Adipocyte (in vitro differentiated cells): ENCODE measurements around the gene WDR59.
"Not testable (repeated sequence)": the region's sequence is repeated elsewhere in the genome, so short reads cannot be mapped to it uniquely, and the experiment has no call there.

Experiments used
- DNase-seq: peaks from one replicate; pipeline ENCODE4 v3.0.0-alpha.2; 2015; ENCODE audit warnings: low read depth
- H3K27me3 ChIP-seq: replicated peaks from 2 replicates; pipeline ENCODE4 v1.7.0; 2013; ENCODE audit warnings: mild to moderate bottlenecking, low read length, moderate library complexity; ENCODE audit not compliant: control insufficient read depth, insufficient read depth
- H3K36me3 ChIP-seq: 2 replicates; pipeline ENCODE4 v1.7.0; 2013; ENCODE audit warnings: low read length, mild to moderate bottlenecking, moderate library complexity; ENCODE audit not compliant: control insufficient read depth, insufficient read depth, severe bottlenecking
- H3K4me1 ChIP-seq: 2 replicates; pipeline ENCODE4 v1.7.0; 2013; ENCODE audit warnings: mild to moderate bottlenecking, low read length, moderate library complexity; ENCODE audit not compliant: control insufficient read depth, insufficient read depth
- H3K4me3 ChIP-seq: 2 replicates; pipeline ENCODE4 v1.7.0; 2013; ENCODE audit warnings: mild to moderate bottlenecking, low read length, moderate library complexity
- H3K9ac ChIP-seq: 2 replicates; pipeline ENCODE4 v1.7.0; 2013; ENCODE audit warnings: mild to moderate bottlenecking, low read length, moderate library complexity
- H3K9me3 ChIP-seq: 2 replicates; pipeline ENCODE4 v1.7.0; 2013; ENCODE audit warnings: mild to moderate bottlenecking, low read length, moderate library complexity; ENCODE audit not compliant: control insufficient read depth

The WDR59 gene

GRCh38 chr16:74997042-74997491 is 12.1 kb upstream of the WDR59 start:
- Histone ChIP-seq H3K27me3 (no peaks in the 10 kb centered on the region), H3K9me3 (no peaks in the 10 kb centered on the region), H3K9ac (no peak overlapping the region), H3K36me3 (no peaks in the 10 kb centered on the region), H3K4me1 (peaks cover 25% of the 10 kb centered on the region), H3K4me3 (no peak overlapping the region)
- DNase-seq, result no peak

DNA sequence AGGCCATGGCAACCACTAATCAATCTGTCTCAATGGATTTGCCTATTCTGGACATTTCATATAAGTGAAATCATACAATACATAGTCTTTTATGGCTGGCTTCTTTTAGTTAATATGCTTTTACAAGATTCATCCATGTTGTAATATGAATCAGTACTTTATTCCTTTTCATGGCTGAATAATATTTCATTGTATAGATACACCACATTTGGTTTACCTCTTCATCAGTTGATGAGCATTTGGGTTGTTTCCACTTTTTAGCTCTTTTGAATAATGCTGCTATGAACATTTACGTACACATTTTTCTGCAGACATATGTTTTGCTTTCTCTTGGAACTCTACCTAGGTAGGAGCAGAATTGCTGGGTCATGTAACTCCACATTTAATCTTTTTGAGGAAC is 11.1 kb upstream of the WDR59 start:
- H3K9ac ChIP-seq, result no peak overlapping the region
- no peaks in the 10 kb centered on the region for H3K9me3 ChIP-seq
- no peaks in the 10 kb centered on the region for H3K36me3 ChIP-seq
- H3K27me3 ChIP-seq, result no peaks in the 10 kb centered on the region
- H3K4me3 ChIP-seq, result no peak overlapping the region
- DNase-seq, result no peak
- peaks cover 19% of the 10 kb centered on the region for H3K4me1 ChIP-seq

GRCh38 chr16:74991593-74992403 is 6.9 kb upstream of the WDR59 start:
- H3K4me3 ChIP-seq, result no peak overlapping the region
- H3K36me3 ChIP-seq, result no peaks in the 10 kb centered on the region
- H3K9me3 ChIP-seq, result no peaks in the 10 kb centered on the region
- no peak overlapping the region for H3K9ac ChIP-seq
- DNase-seq, result no peak
- H3K4me1 ChIP-seq, result peaks cover 10% of the 10 kb centered on the region
- no peaks in the 10 kb centered on the region for H3K27me3 ChIP-seq

DNA sequence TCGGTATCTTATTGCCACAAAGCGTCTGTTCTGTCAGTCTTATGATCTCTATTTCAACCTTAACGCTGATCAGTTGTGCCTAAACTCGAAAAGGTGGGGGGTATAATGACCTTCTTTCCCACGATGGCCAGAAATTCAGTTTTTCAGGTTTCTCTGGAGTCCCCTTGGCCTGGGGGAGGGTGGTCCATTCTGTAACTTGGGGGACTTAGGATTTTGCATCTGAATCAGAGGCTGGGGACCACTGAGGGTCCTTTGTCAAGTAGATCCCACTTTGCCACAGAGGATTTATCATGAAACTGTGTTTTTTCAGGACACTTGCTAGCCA is 6.3 kb upstream of the WDR59 start:
- Histone ChIP-seq H3K9ac (no peak overlapping the region), H3K36me3 (no peaks in the 10 kb centered on the region), H3K4me1 (peaks cover 10% of the 10 kb centered on the region), H3K27me3 (no peaks in the 10 kb centered on the region), H3K9me3 (no peaks in the 10 kb centered on the region), H3K4me3 (no peak overlapping the region)
- DNase-seq, result no peak

DNA sequence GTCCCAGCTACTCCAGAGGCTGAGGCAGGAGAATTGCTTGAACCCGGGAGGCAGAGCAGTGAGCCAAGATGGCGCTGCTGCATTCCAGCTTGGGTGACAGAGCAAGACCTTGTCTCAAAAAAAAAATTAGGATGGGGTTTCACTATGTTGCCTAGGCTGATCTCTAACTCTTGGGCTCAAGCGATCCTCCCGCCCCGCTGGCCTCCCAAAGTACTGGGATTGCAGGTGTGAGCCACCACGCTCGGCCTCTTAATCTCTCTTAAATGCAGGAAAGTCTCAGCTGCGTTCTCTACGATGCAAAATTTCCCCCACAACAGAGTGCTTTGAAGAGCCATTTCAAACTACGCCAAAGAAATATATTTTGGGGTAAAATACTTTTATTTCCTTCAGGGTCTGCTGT is 5.9 kb upstream of the WDR59 start:
- Histone ChIP-seq H3K36me3 (no peaks in the 10 kb centered on the region), H3K27me3 (no peaks in the 10 kb centered on the region), H3K9ac (no peak overlapping the region), H3K4me3 (no peak overlapping the region), H3K9me3 (no peaks in the 10 kb centered on the region), H3K4me1 (peaks cover 10% of the 10 kb centered on the region)
- DNase-seq, result no peak

- not testable (repeated sequence) for H3K27me3 ChIP-seq, H3K9ac ChIP-seq, H3K9me3 ChIP-seq, H3K4me3 ChIP-seq, H3K36me3 ChIP-seq, DNase-seq
- H3K4me1 ChIP-seq, result peaks cover 10% of the 10 kb centered on the region
These were observed 4.9 kb upstream of the WDR59 start for GRCh38 chr16:74989864-74990263.

DNA sequence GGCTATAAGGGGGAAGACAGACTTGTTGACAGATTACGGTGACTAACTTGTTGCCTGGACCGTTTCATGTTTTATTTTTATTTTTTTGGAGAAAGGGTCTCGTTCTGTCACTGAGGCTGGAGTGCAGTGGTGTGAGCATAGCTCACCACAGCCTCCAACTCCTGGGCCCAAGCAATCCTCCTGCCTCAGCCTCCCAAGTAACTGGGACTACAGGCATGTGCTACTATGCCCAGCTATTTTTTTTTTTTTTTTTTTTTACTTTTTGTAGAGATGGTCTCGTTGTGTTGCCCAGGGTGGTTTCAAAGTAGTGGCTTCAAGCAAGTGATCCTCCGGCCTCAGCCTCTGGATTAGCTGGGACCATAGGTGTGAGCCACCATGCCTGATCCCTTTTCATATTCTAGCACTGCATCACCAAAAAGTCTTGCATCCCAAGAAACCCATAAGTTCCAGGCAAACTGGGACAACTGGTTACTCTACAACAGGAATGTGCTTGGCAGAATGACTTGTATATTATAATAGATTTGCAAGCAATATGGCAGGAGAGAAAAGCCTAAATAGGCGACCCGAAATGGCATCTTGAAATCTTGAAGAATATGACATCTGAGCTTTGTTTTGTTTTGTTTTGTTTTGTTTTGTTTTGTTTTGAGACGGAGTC is 2.2 kb upstream of the WDR59 start:
- no peak for DNase-seq
- H3K4me1 ChIP-seq, result peaks cover 5% of the 10 kb centered on the region
- H3K4me3 ChIP-seq, result no peak overlapping the region
- H3K9me3 ChIP-seq, result no peaks in the 10 kb centered on the region
- H3K36me3 ChIP-seq, result no peaks in the 10 kb centered on the region
- H3K27me3 ChIP-seq, result no peaks in the 10 kb centered on the region
- H3K9ac ChIP-seq, result no peak overlapping the region

GRCh38 chr16:74984194-74984528 is 762 bp downstream of the WDR59 start:
- peak overlapping the region; percentile 89 for H3K9ac ChIP-seq
- H3K4me1 ChIP-seq, result no peaks in the 10 kb centered on the region
- no peaks in the 10 kb centered on the region for H3K36me3 ChIP-seq
- H3K4me3 ChIP-seq, result peak overlapping the region; percentile 85
- H3K9me3 ChIP-seq, result no peaks in the 10 kb centered on the region
- H3K27me3 ChIP-seq, result no peaks in the 10 kb centered on the region
- no peak for DNase-seq

- Histone ChIP-seq H3K9ac (no peak overlapping the region), H3K4me3 (no peak overlapping the region), H3K4me1 (no peaks in the 10 kb centered on the region), H3K27me3 (no peaks in the 10 kb centered on the region), H3K9me3 (no peaks in the 10 kb centered on the region), H3K36me3 (no peaks in the 10 kb centered on the region)
- no peak for DNase-seq
These were observed 2.7 kb downstream of the WDR59 start for GRCh38 chr16:74982256-74982655.

- no peaks in the 10 kb centered on the region for H3K27me3 ChIP-seq
- H3K9ac ChIP-seq, result no peak overlapping the region
- H3K9me3 ChIP-seq, result no peaks in the 10 kb centered on the region
- no peak for DNase-seq
- H3K4me1 ChIP-seq, result no peaks in the 10 kb centered on the region
- no peak overlapping the region for H3K4me3 ChIP-seq
- peaks cover 7% of the 10 kb centered on the region for H3K36me3 ChIP-seq
These were observed 9.3 kb downstream of the WDR59 start for GRCh38 chr16:74975591-74975990.

DNA sequence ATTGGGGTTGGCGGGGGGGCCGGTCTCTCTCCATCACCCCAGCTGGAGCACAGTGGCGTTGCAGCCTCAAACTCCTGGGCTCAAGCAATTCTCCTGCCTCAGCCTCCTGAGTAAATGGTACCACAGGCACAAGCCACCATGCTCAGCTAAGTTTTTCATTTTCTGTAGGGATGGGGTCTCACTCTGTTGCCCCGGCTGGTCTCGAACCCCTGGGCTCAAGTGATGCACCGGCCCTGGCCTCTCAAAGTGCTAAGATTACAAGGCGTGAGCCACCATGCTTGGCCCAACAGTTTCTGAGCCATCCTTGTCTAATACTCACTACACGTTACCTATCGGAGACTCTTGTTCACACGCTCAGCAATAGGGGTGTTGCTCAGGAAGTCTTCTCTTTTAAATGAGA is 11.6 kb downstream of the WDR59 start:
- Histone ChIP-seq H3K27me3 (no peaks in the 10 kb centered on the region), H3K4me3 (no peak overlapping the region), H3K4me1 (no peaks in the 10 kb centered on the region), H3K9ac (no peak overlapping the region), H3K9me3 (no peaks in the 10 kb centered on the region), H3K36me3 (peaks cover 7% of the 10 kb centered on the region)
- DNase-seq, result no peak

GRCh38 chr16:74954763-74955162 is 30.2 kb downstream of the WDR59 start:
- Histone ChIP-seq H3K4me3 (no peak overlapping the region), H3K27me3 (no peaks in the 10 kb centered on the region), H3K9me3 (no peaks in the 10 kb centered on the region), H3K36me3 (peaks cover 47% of the 10 kb centered on the region), H3K9ac (no peak overlapping the region), H3K4me1 (no peaks in the 10 kb centered on the region)
- no peak for DNase-seq
